GM23248 (cell line): ENCODE data around the gene ANAPC2. TPM values are rescaled to one million over a fixed set of nuclear protein-coding genes. Genes with fewer than 3 reads are reported as not detected.
A peak's percentile ranks its signal among the peaks of the same experiment; 100 is the strongest.

Source experiments
- DNase-seq: peaks from one replicate; pipeline ENCODE4 v3.0.0-alpha.2; 2015
- H2AFZ ChIP-seq: fragments of 200-600 bp; sonication (generic); 2 replicates; pipeline ENCODE4 v1.6.1; 2016; ENCODE audit warnings: antibody characterized with exemption
- H3F3A ChIP-seq: fragments of 200-600 bp; sonication (generic); 2 replicates; pipeline ENCODE4 v1.6.1; 2016; ENCODE audit warnings: mild to moderate bottlenecking, antibody characterized with exemption, mixed run types; ENCODE audit not compliant: insufficient read depth
- H3K27ac ChIP-seq: fragments of 200-600 bp; sonication (generic); 2 replicates; pipeline ENCODE4 v1.5.1; 2016; ENCODE audit warnings: mild to moderate bottlenecking
- H3K27me3 ChIP-seq: fragments of 200-600 bp; sonication (generic); replicated peaks from 2 replicates; pipeline ENCODE4 v1.6.1; 2016; ENCODE audit warnings: mild to moderate bottlenecking; ENCODE audit not compliant: insufficient read depth
- H3K36me3 ChIP-seq: fragments of 200-600 bp; sonication (generic); 2 replicates; pipeline ENCODE4 v1.6.1; 2016; ENCODE audit warnings: low read depth, mild to moderate bottlenecking
- H3K4me1 ChIP-seq: fragments of 200-600 bp; sonication (generic); 2 replicates; pipeline ENCODE4 v1.6.1; 2016; ENCODE audit warnings: mild to moderate bottlenecking; ENCODE audit not compliant: insufficient read depth
- H3K4me2 ChIP-seq: fragments of 200-600 bp; sonication (generic); one replicate; pipeline ENCODE4 v1.6.1; 2016; ENCODE audit warnings: mild to moderate bottlenecking; ENCODE audit not compliant: unreplicated experiment
- H3K4me3 ChIP-seq: fragments of 200-600 bp; sonication (generic); 2 replicates; pipeline ENCODE4 v1.5.1; 2016; ENCODE audit warnings: mild to moderate bottlenecking
- H3K79me2 ChIP-seq: fragments of 200-600 bp; sonication (generic); 2 replicates; pipeline ENCODE4 v1.6.1; 2016; ENCODE audit warnings: mild to moderate bottlenecking; ENCODE audit not compliant: insufficient read depth
- H3K9ac ChIP-seq: fragments of 200-600 bp; sonication (generic); 2 replicates; pipeline ENCODE4 v1.6.1; 2016; ENCODE audit warnings: mild to moderate bottlenecking
- H3K9me2 ChIP-seq: fragments of 200-600 bp; sonication (generic); 2 replicates; pipeline ENCODE4 v1.6.1; 2016; ENCODE audit warnings: mixed run types, mild to moderate bottlenecking, moderate library complexity; ENCODE audit not compliant: insufficient read depth
- H3K9me3 ChIP-seq: fragments of 200-600 bp; sonication (generic); one replicate; pipeline ENCODE4 v1.6.1; 2017; ENCODE audit warnings: low read depth
- H4K20me1 ChIP-seq: fragments of 200-600 bp; sonication (generic); 2 replicates; pipeline ENCODE4 v1.6.0; 2016; ENCODE audit not compliant: insufficient read depth
- EZH2 ChIP-seq: fragments of 200-600 bp; sonication (generic); IDR thresholded peaks from 2 replicates; pipeline ENCODE4 v1.6.1; 2018; ENCODE audit warnings: antibody characterized with exemption, mild to moderate bottlenecking; ENCODE audit not compliant: insufficient read depth, poor library complexity, severe bottlenecking
- EZH2phosphoT487 ChIP-seq: fragments of 200-600 bp; sonication (generic); IDR thresholded peaks from 2 replicates; pipeline ENCODE4 v1.6.1; 2018; ENCODE audit warnings: antibody characterized with exemption, moderate library complexity, mild to moderate bottlenecking, low read depth; ENCODE audit not compliant: insufficient read depth
- WGBS, 2 experiments: methylation state at CpG; one replicate each; pipeline ENCODE4 v1.1.6; 2015 to 2017; ENCODE audit warnings: low lambda C conversion rate in 2 of 2, low coverage in 1 of 2; ENCODE audit errors: missing lambda C conversion rate in 2 of 2; 5-methylcytosine and 5-hydroxymethylcytosine counted together
- in situ Hi-C: fragments of 300-500 bp; cut with MboI; formaldehyde crosslinking; loops from 2 replicates; pipeline ENCODE4 v1.15.0; 2020
- polyA plus RNA-seq: library from polyadenylated mRNA; unstranded; fragments of >200 nt; fragmentation: Nextera tagmentation; extraction: Ambion mirVana; gene quantifications from 2 replicates; pipeline ENCODE4 v1.2.1, GENCODE V29; 2016
- total RNA-seq: library from RNA; depleted of rRNA; stranded (reverse); fragments of >200 nt; shearing (Covaris generic); gene quantifications from 2 replicates; pipeline ENCODE4 v1.2.3, GENCODE V29; 2014

The ANAPC2 gene
- total and polyA plus RNA-seq, 2 experiments from 2014 or later, result 13.6 to 24.0 TPM

- no peak overlapping the region for H3K4me3 ChIP-seq
- peaks cover 82% of the 10 kb centered on the region for H3K79me2 ChIP-seq
- no peak overlapping the region for H3K9ac ChIP-seq
- no peaks in the 10 kb centered on the region; the same call in 1 of the 2 replicates for H3F3A ChIP-seq
- H4K20me1 ChIP-seq, result no peaks in the 10 kb centered on the region
- H3K27me3 ChIP-seq, result no peaks in the 10 kb centered on the region
- H3K4me1 ChIP-seq, result peaks cover 25% of the 10 kb centered on the region
- no peak for DNase-seq
- no peak overlapping the region for H3K27ac ChIP-seq
- no peak overlapping the region for H3K4me2 ChIP-seq
- no peaks in the 10 kb centered on the region for H3K36me3 ChIP-seq
- WGBS, 2 experiments, result 55 to 63% methylated on average over 8 of the region's 8 CpGs
- in situ Hi-C loops, result no loop called here
- TF ChIP-seq EZH2 (no peak), EZH2phosphoT487 (no peak)
- H3K9me2 ChIP-seq, result no peaks in the 10 kb centered on the region
- no peak overlapping the region for H2AFZ ChIP-seq
- H3K9me3 ChIP-seq, result no peaks in the 10 kb centered on the region
Measured at GRCh38 chr9:137202966-137203365, 14.6 kb upstream of the ANAPC2 start.

GRCh38 chr9:137201205-137201868 lies 13.0 kb upstream of the ANAPC2 start:
- in situ Hi-C loops, result no loop called here
- Histone ChIP-seq H4K20me1 (no peaks in the 10 kb centered on the region), H3K27me3 (no peaks in the 10 kb centered on the region), H3K27ac (0 out of 2 replicates have a peak overlapping the region, but pooled peaks have one; percentile 10), H3F3A (no peaks in the 10 kb centered on the region; the same call in 1 of the 2 replicates), H3K9ac (peak overlapping the region; percentile 73), H3K4me2 (peak overlapping the region; percentile 92), H3K9me2 (no peaks in the 10 kb centered on the region), H3K4me3 (peak overlapping the region; percentile 90), H3K36me3 (no peaks in the 10 kb centered on the region), H3K79me2 (peaks cover 86% of the 10 kb centered on the region), H3K9me3 (no peaks in the 10 kb centered on the region), H2AFZ (peak overlapping the region; percentile 74), H3K4me1 (peaks cover 22% of the 10 kb centered on the region)
- DNase-seq, result peak; percentile 27
- 11 to 16% methylated on average over 23 of the region's 23 CpGs for WGBS, 2 experiments
- TF ChIP-seq EZH2phosphoT487 (no peak), EZH2 (no peak)

- in situ Hi-C loops, result no loop called here
- 2% methylated on average over 39 to 70 of the region's 118 CpGs for WGBS, 2 experiments
Measured at GRCh38 chr9:137200311-137201204, 12.2 kb upstream of the ANAPC2 start, which contains the start of gene TPRN. TSS of gene TPRN (minus strand) at chr9:137200741. CDS start at chr9:137200711, 30 bp downstream.

GRCh38 chr9:137199411-137200121 lies 11.2 kb upstream of the ANAPC2 start:
- no peak for TF ChIP-seq EZH2phosphoT487
- TF ChIP-seq EZH2, result no peak
- Histone ChIP-seq H3K79me2 (peaks cover 84% of the 10 kb centered on the region), H3F3A (no peaks in the 10 kb centered on the region; the same call in 1 of the 2 replicates), H3K27ac (no peak overlapping the region), H3K9me3 (no peaks in the 10 kb centered on the region), H3K36me3 (no peaks in the 10 kb centered on the region), H3K27me3 (no peaks in the 10 kb centered on the region), H3K4me1 (peaks cover 20% of the 10 kb centered on the region), H3K9ac (peak overlapping the region; percentile 61), H3K9me2 (no peaks in the 10 kb centered on the region), H4K20me1 (no peaks in the 10 kb centered on the region), H3K4me3 (peak overlapping the region; percentile 66), H2AFZ (no peak overlapping the region), H3K4me2 (peak overlapping the region; percentile 79)
- 14 to 31% methylated on average over 38 to 39 of the region's 51 CpGs for WGBS, 2 experiments
- DNase-seq, result peak; percentile 28
- in situ Hi-C loops, result no loop called here

More at GRCh38 chr9:137200311-137201204, 12.2 kb upstream of the ANAPC2 start, which contains the start of gene TPRN:
- Histone ChIP-seq H3K9me3 (no peaks in the 10 kb centered on the region), H3K4me1 (peaks cover 20% of the 10 kb centered on the region), H3K27me3 (no peaks in the 10 kb centered on the region), H3K4me2 (peak within 1 kb of the TSS; percentile 92), H3K9ac (peak within 1 kb of the TSS; percentile 73), H4K20me1 (no peaks in the 10 kb centered on the region), H3K4me3 (peak within 1 kb of the TSS; percentile 90), H3K79me2 (peaks cover 83% of the 10 kb centered on the region), H3K36me3 (no peaks in the 10 kb centered on the region), H3K9me2 (no peaks in the 10 kb centered on the region), H3K27ac (peak within 1 kb of the TSS; percentile 43; the same call in 1 of the 2 replicates), H2AFZ (peak within 1 kb of the TSS; percentile 74), H3F3A (no peaks in the 10 kb centered on the region; the same call in 1 of the 2 replicates)
- DNase-seq, result peak; percentile 100
- no peak for TF ChIP-seq EZH2
- no peak for TF ChIP-seq EZH2phosphoT487
